D721Med (cell line): Measurements from ENCODE around the gene HLA-DQB1.

Experiments
- DNase-seq: peaks from one replicate; pipeline ENCODE4 v3.0.0; 2011; ENCODE audit warnings: low spot score; ENCODE audit not compliant: insufficient read length
- FAIRE-seq: peaks from 2 replicates; lab custom pipeline; 2011; peaks lifted over from hg19 to GRCh38; lab: Jason Lieb, UNC
- TF ChIP-seq, protein P1 (sequence below): IDR thresholded peaks from 2 replicates; pipeline ENCODE4 v1.5.1; 2012; ENCODE audit warnings: mild to moderate bottlenecking, control low read depth; ENCODE audit not compliant: insufficient read depth; ENCODE audit errors: missing control alignments

The HLA-DQB1 gene

DNA sequence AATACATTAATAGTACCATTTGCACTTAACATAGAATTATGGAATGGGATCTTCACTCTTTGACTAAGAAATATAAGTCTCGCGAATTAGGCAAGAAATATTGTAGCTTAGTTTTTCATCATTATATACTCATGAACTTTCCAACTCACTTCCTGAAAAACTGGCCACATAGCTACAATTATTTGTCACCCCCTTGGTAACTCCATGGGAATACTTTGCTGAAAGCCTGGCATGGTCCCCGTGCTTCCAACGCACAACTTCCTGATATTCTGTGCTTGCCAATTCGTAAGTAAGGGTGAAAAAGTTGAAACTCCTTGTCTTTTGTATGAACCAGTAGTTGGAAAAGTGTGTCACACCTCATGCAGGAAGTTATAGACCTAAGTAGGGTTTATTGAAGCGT lies 53.0 kb downstream of the HLA-DQB1 start:
- TF ChIP-seq, protein P1, sequence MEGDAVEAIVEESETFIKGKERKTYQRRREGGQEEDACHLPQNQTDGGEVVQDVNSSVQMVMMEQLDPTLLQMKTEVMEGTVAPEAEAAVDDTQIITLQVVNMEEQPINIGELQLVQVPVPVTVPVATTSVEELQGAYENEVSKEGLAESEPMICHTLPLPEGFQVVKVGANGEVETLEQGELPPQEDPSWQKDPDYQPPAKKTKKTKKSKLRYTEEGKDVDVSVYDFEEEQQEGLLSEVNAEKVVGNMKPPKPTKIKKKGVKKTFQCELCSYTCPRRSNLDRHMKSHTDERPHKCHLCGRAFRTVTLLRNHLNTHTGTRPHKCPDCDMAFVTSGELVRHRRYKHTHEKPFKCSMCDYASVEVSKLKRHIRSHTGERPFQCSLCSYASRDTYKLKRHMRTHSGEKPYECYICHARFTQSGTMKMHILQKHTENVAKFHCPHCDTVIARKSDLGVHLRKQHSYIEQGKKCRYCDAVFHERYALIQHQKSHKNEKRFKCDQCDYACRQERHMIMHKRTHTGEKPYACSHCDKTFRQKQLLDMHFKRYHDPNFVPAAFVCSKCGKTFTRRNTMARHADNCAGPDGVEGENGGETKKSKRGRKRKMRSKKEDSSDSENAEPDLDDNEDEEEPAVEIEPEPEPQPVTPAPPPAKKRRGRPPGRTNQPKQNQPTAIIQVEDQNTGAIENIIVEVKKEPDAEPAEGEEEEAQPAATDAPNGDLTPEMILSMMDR, result no peak
- DNase-seq (no peak), FAIRE-seq (no peak)

DNA sequence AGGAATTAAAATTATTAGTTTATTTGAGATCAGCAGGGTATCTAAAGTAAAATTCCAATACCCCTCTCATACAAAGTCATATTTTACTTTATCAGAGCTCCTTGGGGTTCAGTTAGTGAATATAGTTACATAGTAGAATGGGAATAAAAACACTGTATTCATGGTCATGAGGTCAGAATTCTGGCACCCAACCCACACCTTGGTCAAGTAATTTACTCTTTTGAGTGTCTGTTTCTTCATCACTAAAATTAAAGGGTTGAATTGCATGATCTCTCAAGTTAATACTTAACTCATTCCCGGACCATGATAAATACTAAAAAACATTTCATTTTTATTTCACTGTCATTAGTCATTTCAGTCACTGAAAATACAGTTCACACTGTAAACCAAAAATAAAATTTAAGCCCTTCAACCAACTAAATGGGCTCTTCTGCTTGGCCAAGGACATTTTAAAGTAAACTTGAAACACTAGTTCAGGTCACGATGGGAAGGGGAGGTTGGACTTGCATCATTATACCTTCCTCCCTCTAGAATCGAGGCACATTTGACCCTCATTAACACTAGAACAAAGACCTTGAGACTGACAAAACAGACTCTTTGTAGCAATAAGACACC lies 55.7 kb downstream of the HLA-DQB1 start:
- no peak for DNase-seq
- FAIRE-seq, result no peak
- TF ChIP-seq, protein P1, result no peak

DNA sequence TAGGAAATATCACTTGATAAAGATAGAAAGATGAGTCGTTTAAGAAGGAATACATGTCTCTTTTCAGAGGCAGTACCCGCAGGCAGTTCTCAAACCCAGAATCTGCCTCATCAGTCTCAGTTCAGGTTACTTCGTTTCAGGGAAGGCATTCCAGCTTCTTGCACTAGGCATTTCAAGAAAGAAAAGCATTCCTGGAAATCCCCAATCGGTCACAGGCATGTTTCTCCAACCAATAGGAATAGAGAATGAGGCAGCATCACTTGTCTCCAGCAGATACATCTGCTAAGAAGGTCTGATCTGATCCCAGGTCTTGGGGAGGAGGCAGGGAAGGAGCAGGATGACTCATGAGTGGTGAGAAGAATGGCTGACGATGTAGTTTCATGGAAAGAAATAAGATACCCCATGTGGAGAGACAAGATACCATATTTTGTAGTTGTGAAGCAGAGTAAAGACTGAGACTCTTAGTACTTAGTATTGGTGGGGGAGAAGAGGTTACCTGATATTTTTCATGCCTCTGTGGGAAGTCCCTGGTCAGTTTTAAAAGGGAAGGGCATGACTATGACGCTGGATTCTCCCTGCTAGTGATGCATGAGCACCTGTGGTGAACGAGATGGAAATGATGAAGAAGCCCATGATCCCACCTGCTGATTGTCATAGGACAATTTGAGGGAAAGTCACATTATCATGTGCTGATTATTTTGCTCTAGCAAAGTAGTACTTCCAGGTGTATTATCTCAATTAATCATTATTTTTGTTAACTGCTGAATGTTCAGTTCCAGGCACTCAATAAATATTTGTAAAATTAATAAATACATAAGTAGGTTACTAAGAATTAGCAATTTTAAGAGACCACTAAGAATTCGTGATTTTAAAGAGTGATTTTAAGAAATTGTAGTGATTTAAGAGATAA lies 56.5 kb downstream of the HLA-DQB1 start:
- no peak for DNase-seq
- no peak for FAIRE-seq
- TF ChIP-seq, protein P1, result no peak
